ENCODE measurements around the gene KIF16B.

The KIF16B gene

GRCh38 chr20:16351415-16351814 lies 221.8 kb downstream of the KIF16B start:
- DNase-seq = no peak

- DNase-seq = no peak
These were observed 222.8 kb downstream of the KIF16B start for GRCh38 chr20:16350465-16350864.

GRCh38 chr20:16349523-16350260 lies 223.6 kb downstream of the KIF16B start:
- DNase-seq = no peak

- no peak for DNase-seq
These were observed 226.3 kb downstream of the KIF16B start for GRCh38 chr20:16346956-16347355.

GRCh38 chr20:16337707-16338106 lies 235.5 kb downstream of the KIF16B start:
- no peak for DNase-seq

- no peak for DNase-seq
These were observed 245.6 kb downstream of the KIF16B start for GRCh38 chr20:16327606-16328005.

- DNase-seq = no peak
These were observed 252.0 kb downstream of the KIF16B start for GRCh38 chr20:16321291-16321690.

- DNase-seq = no peak
These were observed 255.5 kb downstream of the KIF16B start for GRCh38 chr20:16317445-16318362.

- no peak for DNase-seq
These were observed 256.7 kb downstream of the KIF16B start for GRCh38 chr20:16316513-16316912.

GRCh38 chr20:16314748-16315159 lies 258.5 kb downstream of the KIF16B start:
- no peak for DNase-seq

GRCh38 chr20:16314320-16314719 lies 258.9 kb downstream of the KIF16B start:
- no peak for DNase-seq

- DNase-seq = no peak
These were observed 259.3 kb downstream of the KIF16B start for GRCh38 chr20:16313917-16314316.

GRCh38 chr20:16312998-16313397 lies 260.2 kb downstream of the KIF16B start:
- DNase-seq = no peak

- no peak for DNase-seq
These were observed 261.5 kb downstream of the KIF16B start for GRCh38 chr20:16311756-16312155.

GRCh38 chr20:16308754-16309153 lies 264.5 kb downstream of the KIF16B start:
- no peak for DNase-seq

GRCh38 chr20:16302818-16303217 lies 270.4 kb downstream of the KIF16B start:
- DNase-seq = no peak

GRCh38 chr20:16301986-16302385 lies 271.3 kb downstream of the KIF16B start:
- DNase-seq = no peak

- DNase-seq = no peak
These were observed 273.4 kb downstream of the KIF16B start for GRCh38 chr20:16299897-16300296.

- no peak for DNase-seq
These were observed 276.3 kb downstream of the KIF16B start for GRCh38 chr20:16296931-16297330.

- DNase-seq = no peak
These were observed 277.7 kb downstream of the KIF16B start for GRCh38 chr20:16295534-16295933.

GRCh38 chr20:16293590-16293989 lies 279.7 kb downstream of the KIF16B start:
- DNase-seq = no peak

GRCh38 chr20:16292226-16292880 lies 280.9 kb downstream of the KIF16B start:
- no peak for DNase-seq

GRCh38 chr20:16290358-16290757 lies 282.9 kb downstream of the KIF16B start:
- no peak for DNase-seq

GRCh38 chr20:16287776-16288175 lies 285.5 kb downstream of the KIF16B start:
- no peak for DNase-seq
